Adrenal gland (tissue), 12 donors: ENCODE measurements around the gene ATG9A. TPM values are rescaled to one million over a fixed set of nuclear protein-coding genes. Genes with fewer than 3 reads are reported as not detected.

Experiments used
- DNase-seq, 7 donors: peaks; one replicate each; pipeline ENCODE4 v3.0.0-alpha.2; 2019 to 2020
- H3K27ac ChIP-seq, 5 donors: fragments of 200-600 bp; sonication (generic) in 4 of 5; 1 replicate in 3 of 5; 2 replicates in 2 of 5; pipeline versions ENCODE4 v1.5.1 to v1.8.0; 2016 to 2020; ENCODE audit warnings: mild to moderate bottlenecking in 1 of 5
- H3K27me3 ChIP-seq: fragments of 200-600 bp; 2 replicates; pipeline ENCODE4 v1.8.0; 2021
- H3K36me3 ChIP-seq, 2 donors: fragments of 200-600 bp; replicated peaks in 1 of 2; 1 replicate in 1 of 2; 2 replicates in 1 of 2; pipeline versions ENCODE4 v1.5.1 to v1.8.0; 2018 to 2022
- H3K4me1 ChIP-seq, 2 donors: fragments of 200-600 bp; replicated peaks in 1 of 2; 1 replicate in 1 of 2; 2 replicates in 1 of 2; pipeline versions ENCODE4 v1.5.1 to v1.8.0; 2018 to 2021
- H3K4me3 ChIP-seq, 4 donors: fragments of 200-600 bp; sonication (generic) in 3 of 4; one replicate each; pipeline ENCODE4 v1.5.1; 2016 to 2018
- H3K9me3 ChIP-seq, 3 donors: fragments of 200-600 bp; sonication (generic) in 1 of 3; replicated peaks in 1 of 3; 1 replicate in 2 of 3; 2 replicates in 1 of 3; pipeline versions ENCODE4 v1.5.1 to v1.8.0; 2016 to 2021
- CTCF ChIP-seq, 6 experiments: fragments of 450-650 bp in 4 of 6; fragments of 200-600 bp in 2 of 6; sonication (generic) in 1 of 6; IDR thresholded peaks; 1 replicate in 5 of 6; 2 replicates in 1 of 6; pipeline versions ENCODE4 v1.5.1 to v1.8.0; 2016 to 2021; ENCODE audit warnings: antibody characterized with exemption in 6 of 6, mild to moderate bottlenecking in 2 of 6, moderate library complexity in 1 of 6
- POLR2A ChIP-seq, 2 donors: fragments of 450-650 bp; IDR thresholded peaks; one replicate each; pipeline ENCODE4 v1.6.1; 2017; ENCODE audit warnings: antibody characterized with exemption in 2 of 2, mild to moderate bottlenecking in 2 of 2, moderate library complexity in 1 of 2
- WGBS, 4 donors: extraction: QIAGEN DNeasy Blood & Tissue Kit in 2 of 4; methylation state at CpG; one replicate each; pipeline versions ENCODE4 v1.1.5 to v1.1.7; 2013 to 2017; 5-methylcytosine and 5-hydroxymethylcytosine counted together
- intact Hi-C, 2 donors: fragments of 100-400 bp; cut with DNase I; formaldehyde crosslinking; loops; one replicate each; pipeline versions ENCODE4 v1.14.1 to v1.15.0; 2022 to 2023
- polyA plus RNA-seq, 3 donors: library from polyadenylated mRNA; stranded (reverse); fragments of 200-250 nt in 2 of 3; fragments of 350-450 nt in 1 of 3; fragmentation: Illumina TruSeq in 1 of 3; extraction: RNeasy Lipid Tissue Mini Kit (QIAGEN cat#74804) in 1 of 3; gene quantifications; one replicate each; pipeline ENCODE4 v1.2.3, GENCODE V29; 2013 to 2014
- total RNA-seq, 9 donors: library from RNA; depleted of rRNA in 4 of 9; stranded (reverse); fragments of >200 nt in 4 of 9; fragments of 120-200 nt in 1 of 9; fragmentation: NEBNext Ultra II Directional in 1 of 9; extraction: Animal tissue kit (Norgen Biotek cat#: 25700) in 1 of 9; gene quantifications; one replicate each; pipeline versions ENCODE4 v1.1.0 to v1.2.4, GENCODE V29; 2013 to 2023
- donor health status: healthy with polysubstance abuse.
- donor health status: Bipolar disorder and iron deficiency.
- donor health status: DM: yes; HTN: yes; CAD: no.
- donor health status: DM: no; HTN: no; CAD: no.
- donor health status: DM: no; HTN: no; CAD: no.
- donor health status: DM: yes; HTN: yes; CAD: no.

ATG9A gene
- total and polyA plus RNA-seq, 12 donors, result 13.0 to 73.1 (median 51.3) TPM

GRCh38 chr2:219182331-219183150 lies 46.9 kb downstream of the ATG9A start:
- no peak overlapping the region for H3K27ac ChIP-seq
- 73 to 81% (median 75%) methylated on average over 5 to 8 of the region's 8 CpGs for whole genome bisulfite sequencing, 4 donors

DNA sequence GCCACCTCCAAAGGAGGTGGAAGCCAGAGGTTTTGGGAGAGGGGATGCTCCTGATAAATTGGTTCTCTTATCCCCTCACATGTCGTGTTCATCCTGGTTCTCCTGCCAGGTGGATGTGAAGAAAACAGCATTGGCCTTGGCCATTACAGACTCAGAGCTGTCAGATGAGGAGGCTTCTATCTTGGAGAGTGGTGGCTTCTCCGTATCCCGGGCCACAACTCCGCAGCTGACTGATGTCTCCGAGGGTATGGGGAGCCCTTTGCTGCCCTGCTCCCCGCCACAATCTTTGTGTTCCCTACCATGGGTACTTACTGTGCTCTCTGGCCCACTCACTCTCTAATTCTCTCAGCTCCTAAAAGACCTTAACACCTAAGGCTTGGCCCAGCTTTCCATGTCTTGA lies 47.9 kb downstream of the ATG9A start:
- peak in 1 of 7 donors; percentile 16 for DNase-seq
- no peak for TF ChIP-seq POLR2A (IDR thresholded peaks at IDR 0.05)
- no peak for TF ChIP-seq CTCF (IDR thresholded peaks at IDR 0.05)
- 88 to 93% (median 91%) methylated on average over 6 of the region's 6 CpGs for WGBS, 4 donors
- peaks cover 10 to 14% of the 10 kb centered on the region in 2 donors for H3K4me1 ChIP-seq
- no peaks in the 10 kb centered on the region for H3K27me3 ChIP-seq
- H3K36me3 ChIP-seq, result peaks cover 0 to 55% of the 10 kb centered on the region in 2 donors
- intact Hi-C loops, result no loop called here
- no peak overlapping the region for H3K27ac ChIP-seq
- no peak overlapping the region for H3K4me3 ChIP-seq
- H3K9me3 ChIP-seq, result no peaks in the 10 kb centered on the region

More at GRCh38 chr2:219182331-219183150, 46.9 kb downstream of the ATG9A start:
- H3K4me1 ChIP-seq, result peaks cover 7 to 10% of the 10 kb centered on the region in 2 donors
- H3K4me3 ChIP-seq, result no peak overlapping the region
- DNase-seq, result peak in 1 of 7 donors; percentile 18
- no peaks in the 10 kb centered on the region for H3K27me3 ChIP-seq
- TF ChIP-seq POLR2A (IDR thresholded peaks at IDR 0.05) (no peak), CTCF (IDR thresholded peaks at IDR 0.05) (no peak)
- intact Hi-C loops, result no loop called here
- peaks cover 0 to 55% of the 10 kb centered on the region in 2 donors for H3K36me3 ChIP-seq
- H3K9me3 ChIP-seq, result no peaks in the 10 kb centered on the region

GRCh38 chr2:219180961-219181360 lies 48.5 kb downstream of the ATG9A start:
- intact Hi-C loops, result no loop called here
- peak in 1 of 7 donors; percentile 20 for DNase-seq
- Histone ChIP-seq H3K36me3 (peaks cover 0 to 55% of the 10 kb centered on the region in 2 donors), H3K4me3 (no peak overlapping the region), H3K27ac (no peak overlapping the region), H3K9me3 (no peaks in the 10 kb centered on the region), H3K4me1 (peaks cover 13 to 15% of the 10 kb centered on the region in 2 donors), H3K27me3 (no peaks in the 10 kb centered on the region)
- WGBS, 4 donors, result 93 to 98% (median 94%) methylated on average over 5 of the region's 5 CpGs
- TF ChIP-seq CTCF (IDR thresholded peaks at IDR 0.05), result no peak
- TF ChIP-seq POLR2A (IDR thresholded peaks at IDR 0.05), result no peak

GRCh38 chr2:219179601-219180465 lies 49.6 kb downstream of the ATG9A start:
- Histone ChIP-seq H3K9me3 (no peaks in the 10 kb centered on the region), H3K27ac (no peak overlapping the region), H3K36me3 (peaks cover 0 to 54% of the 10 kb centered on the region in 2 donors), H3K4me3 (no peak overlapping the region), H3K27me3 (no peaks in the 10 kb centered on the region), H3K4me1 (peaks cover 20 to 21% of the 10 kb centered on the region in 2 donors)
- intact Hi-C loops, result no loop called here
- DNase-seq, result peak in 2 of 7 donors; percentile 21 to 45
- WGBS, 4 donors, result 94 to 96% (median 95%) methylated on average over 9 of the region's 9 CpGs
- TF ChIP-seq CTCF (IDR thresholded peaks at IDR 0.05), result no peak
- TF ChIP-seq POLR2A (IDR thresholded peaks at IDR 0.05), result no peak
